HG03439 (cell line): Measurements from ENCODE around the gene BTG2.
A peak's percentile ranks its signal among the peaks of the same experiment; 100 is the strongest.
"Not testable (repeated sequence)": the region's sequence is repeated elsewhere in the genome, so short reads cannot be mapped to it uniquely, and the experiment has no call there.

Source experiments
- ATAC-seq: cut with Tn5 transposase; IDR thresholded peaks from one replicate; pipeline ENCODE4 v1.9.1; 2021; ENCODE audit warnings: mild to moderate bottlenecking, moderate library complexity; ENCODE audit not compliant: unreplicated experiment

BTG2 gene, protein sequence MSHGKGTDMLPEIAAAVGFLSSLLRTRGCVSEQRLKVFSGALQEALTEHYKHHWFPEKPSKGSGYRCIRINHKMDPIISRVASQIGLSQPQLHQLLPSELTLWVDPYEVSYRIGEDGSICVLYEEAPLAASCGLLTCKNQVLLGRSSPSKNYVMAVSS

DNA sequence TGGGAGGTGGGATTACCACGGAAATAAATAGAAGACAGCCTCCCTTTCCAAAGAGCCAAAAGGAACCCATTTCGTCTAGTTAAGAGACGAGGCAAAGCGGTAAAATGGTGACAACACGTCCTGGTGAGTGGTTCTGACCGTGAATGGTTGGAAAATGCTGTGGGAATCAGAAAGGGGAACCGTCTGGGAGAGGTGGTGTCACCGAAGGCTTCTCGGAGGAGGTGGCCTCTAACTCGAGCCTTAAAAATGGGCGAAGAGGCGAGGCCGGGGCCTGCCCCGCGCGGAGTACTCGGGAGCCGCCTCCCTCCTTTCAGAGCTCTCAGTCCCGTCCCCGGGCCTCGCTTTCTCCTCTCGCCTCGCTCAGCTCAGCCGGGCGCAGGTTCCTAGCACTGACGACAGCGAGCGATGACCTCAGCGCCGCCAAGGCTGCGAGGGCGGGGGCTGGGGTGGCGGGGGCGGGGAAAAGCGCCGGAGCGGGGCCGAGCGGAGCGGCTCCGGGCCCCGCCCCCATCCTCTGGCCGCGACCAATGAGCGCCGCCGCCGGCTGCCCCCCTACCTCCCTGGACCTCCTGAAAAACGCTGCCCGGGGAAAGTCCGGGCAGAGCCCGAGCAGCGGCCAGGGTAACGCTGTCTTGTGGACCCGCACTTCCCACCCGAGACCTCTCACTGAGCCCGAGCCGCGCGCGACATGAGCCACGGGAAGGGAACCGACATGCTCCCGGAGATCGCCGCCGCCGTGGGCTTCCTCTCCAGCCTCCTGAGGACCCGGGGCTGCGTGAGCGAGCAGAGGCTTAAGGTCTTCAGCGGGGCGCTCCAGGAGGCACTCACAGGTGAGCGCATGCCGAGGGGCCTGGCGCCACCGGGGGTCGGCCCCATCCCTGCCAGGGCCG, at the start of gene BTG2:
BTG2 (plus strand) TSS at position 601 of the 890 bp plus-strand sequence; CDS start at position 689, 88 bp downstream.
- ATAC-seq: peak; percentile 66

DNA sequence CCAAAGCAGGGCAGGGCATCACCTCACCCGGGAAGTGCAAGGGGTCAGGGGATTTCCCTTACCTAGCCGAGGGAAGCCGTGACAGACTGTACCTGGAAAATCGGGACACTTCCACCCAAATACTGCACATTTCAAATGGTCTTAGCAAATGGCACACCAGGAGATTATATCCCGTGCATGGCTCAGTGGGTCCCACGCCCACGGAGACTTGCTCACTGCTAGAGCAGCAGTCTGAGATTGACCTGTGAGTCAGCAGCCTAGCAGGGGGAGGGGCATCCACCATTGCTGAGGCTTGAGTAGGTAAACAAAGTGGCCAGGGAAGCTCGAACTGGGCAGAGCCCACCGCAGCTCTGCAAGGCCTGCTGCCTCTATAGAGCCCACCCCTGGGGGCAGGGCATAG, 48.7 kb upstream of the BTG2 start:
- not testable (repeated sequence) for ATAC-seq

DNA sequence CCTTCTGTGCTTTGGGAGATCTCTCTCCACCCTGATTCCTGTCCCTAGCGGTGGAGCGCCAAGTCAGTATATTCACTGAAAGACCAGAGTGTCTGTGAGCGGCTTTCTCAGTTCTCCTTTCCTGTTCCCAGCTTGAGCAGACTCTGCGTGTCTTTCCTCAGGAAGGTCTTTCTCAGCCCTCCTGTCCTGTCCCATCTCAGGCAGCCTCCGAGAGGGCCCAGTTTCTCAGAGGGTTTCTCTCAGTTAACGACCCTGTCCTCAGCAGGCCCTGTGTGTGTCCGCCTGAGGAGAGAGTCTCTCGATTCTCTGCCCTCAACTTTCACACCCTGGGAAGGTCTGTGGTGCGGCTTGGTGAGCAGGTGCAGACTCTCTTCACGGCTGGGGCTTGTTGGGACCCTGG, 41.8 kb upstream of the BTG2 start:
- no peak for ATAC-seq

DNA sequence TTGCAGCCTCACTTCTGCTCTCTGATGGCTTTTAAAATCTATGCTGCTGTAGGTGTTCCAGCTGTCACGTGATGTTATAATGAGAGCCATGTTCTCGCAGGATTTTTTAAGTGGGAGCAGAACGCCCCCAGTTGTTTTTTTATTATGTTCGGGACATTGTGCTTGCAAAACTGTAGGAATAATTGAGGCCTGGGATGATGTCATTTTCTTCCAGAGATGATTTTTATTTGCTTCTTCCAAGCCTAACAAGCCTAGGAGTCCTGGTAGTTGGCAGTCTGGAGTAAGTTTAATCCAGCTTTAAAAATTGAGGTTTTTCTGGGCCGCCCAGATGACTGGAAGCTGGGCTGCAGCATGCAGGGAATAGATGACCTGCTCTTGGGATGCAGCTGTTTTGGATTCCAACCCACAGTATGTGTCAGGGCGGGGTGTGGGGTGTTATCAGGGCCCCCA, 41.2 kb upstream of the BTG2 start:
- no peak for ATAC-seq

DNA sequence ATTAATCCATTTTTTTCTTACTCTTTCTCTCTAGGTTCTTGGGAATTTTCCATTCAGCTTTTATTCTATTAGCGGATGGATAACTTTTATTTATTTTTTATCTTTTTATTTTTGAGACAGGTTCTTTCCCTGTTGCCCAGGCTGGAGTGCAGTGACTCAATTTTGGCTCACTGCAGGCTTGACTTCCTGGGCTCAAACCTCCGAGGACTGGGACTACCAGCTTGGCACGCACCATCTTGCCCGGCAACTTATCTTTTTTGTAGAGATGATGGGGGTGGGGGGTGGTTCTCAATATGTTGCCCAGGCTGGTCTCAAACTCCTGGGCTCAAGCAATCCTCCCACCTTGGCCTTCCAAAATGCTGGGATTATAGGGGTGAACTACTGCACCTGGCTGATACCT, 39.8 kb upstream of the BTG2 start:
- no peak for ATAC-seq

DNA sequence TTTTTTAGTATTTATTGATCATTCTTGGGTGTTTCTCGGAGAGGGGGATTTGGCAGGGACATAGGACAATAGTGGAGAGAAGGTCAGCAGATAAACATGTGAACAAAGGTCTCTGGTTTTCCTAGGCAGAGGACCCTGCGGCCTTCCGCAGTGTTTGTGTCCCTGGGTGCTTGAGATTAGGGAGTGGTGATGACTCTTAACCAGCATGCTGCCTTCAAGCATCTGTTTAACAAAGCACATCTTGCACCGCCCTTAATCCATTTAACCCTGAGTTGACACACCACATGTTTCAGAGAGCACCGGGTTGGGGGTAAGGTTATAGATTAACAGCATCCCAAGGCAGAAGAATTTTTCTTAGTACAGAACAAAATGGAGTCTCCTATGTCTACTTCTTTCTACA, 39.2 kb upstream of the BTG2 start:
- ATAC-seq: not testable (repeated sequence)

DNA sequence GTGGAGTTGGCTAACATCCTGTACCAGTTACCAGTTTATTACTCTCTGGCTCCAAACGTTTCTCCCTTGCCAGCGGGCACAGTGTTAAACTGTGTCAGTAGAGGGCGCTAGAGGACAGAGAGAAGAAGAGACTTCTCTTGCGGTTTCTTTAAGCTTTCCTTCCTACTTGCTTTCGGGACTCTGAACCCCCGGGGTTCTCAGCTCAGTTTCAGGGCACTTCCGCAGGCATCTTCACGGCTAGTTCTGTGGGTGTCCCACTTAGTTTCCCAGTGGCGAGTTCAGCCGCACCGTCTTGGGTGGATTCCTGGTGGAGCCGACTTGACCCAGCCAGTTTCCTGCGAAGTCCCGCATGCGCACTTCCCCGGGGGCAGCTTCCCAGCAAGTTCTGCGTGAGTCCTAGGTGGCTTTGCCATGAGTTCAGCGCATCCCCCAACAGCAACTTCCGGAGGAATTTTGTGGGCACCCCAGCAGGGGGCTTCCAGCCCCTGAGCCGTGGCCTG, 37.9 kb upstream of the BTG2 start:
- peak; percentile 60 for ATAC-seq

DNA sequence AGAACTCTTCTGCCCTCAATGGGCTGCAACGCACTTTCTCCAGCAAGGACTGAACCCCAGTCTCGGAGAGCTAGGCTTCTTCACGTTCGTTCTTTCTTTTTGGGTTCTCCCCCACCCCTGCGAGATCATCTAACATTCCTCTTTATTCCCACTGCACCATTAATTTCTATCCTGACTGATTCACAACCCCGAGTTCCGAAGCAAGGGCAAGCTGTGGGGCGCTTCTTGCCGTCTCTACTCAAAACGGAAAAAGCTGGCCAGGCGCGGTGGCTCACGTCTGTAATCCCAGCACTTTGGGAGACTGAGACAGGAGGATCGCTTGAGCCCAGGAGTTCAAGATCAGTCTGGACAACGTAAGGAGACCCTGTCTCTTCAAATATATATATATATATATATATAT, 37.4 kb upstream of the BTG2 start:
- ATAC-seq: no peak

DNA sequence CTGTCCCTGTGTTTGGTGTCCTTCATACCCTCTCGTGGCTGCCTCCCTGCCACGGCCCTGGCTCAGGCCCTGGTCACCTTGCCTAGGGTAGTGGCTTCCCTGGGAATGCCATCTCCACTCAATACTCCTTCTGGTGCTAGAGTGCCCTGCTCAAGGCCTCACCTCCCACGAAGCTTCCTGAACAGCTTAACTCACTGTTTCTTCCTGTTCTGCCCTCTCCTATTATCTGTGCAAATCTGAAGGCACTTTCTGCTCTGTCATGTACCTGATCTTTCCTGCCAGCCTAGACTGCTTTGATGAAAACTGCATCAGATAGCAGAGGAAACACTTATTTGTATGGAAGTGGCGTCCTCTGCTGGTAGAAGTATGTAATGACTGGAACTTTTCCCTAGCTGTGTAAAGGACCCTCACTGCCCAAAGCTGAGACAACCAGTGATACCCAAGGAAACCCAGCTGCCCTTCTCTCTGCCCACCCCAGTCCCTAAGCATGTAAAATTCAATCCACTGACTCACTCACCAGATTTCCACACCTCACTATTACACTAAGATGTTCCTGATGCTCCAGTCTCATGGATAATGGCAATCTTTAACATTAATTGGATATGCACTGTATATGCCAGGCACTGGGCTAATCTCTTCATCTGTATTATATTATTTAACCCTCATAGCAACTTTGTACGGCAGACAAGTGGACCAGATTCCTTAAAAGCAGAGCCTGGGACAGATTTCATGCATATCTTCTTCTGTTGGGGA, 36.2 kb upstream of the BTG2 start:
- no peak for ATAC-seq

DNA sequence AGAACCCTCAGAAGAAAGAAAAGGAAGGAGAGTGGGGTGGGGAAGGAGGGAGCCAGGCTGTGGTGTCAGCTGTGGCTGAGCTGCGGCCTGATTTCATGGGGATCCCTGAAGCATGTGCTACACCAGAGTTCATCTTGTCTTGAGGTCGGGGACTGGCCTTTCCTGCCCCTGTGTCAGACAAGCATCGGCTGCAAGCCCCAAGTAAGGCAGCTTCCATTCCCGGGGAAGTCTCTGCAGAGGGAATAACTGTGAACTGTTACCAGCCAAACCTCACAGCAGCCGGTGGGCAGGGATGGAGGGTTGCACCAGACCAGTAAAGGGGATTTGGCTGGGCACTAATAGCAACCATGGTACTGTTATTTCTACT, 35.7 kb upstream of the BTG2 start:
- ATAC-seq: no peak

DNA sequence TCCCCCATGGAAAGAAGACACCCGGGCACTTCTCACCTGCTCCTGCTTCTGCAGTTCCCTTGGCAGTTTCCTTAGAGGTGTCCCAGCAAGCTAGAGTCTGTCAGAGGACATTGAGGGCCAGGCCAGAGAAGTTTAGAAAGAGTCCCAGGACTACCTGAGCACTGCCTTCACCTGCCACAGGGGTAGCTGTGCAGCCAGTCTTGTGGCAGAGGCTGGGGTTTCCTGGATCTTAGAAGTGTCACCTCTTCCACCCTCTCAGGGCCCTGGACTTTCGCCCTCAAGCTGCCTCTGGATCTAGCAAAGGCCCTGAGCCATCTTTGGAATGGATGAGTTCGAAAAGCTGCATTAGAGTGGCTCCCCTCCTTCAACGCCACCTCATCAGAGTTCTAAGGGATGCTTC, 34.9 kb upstream of the BTG2 start:
- no peak for ATAC-seq

DNA sequence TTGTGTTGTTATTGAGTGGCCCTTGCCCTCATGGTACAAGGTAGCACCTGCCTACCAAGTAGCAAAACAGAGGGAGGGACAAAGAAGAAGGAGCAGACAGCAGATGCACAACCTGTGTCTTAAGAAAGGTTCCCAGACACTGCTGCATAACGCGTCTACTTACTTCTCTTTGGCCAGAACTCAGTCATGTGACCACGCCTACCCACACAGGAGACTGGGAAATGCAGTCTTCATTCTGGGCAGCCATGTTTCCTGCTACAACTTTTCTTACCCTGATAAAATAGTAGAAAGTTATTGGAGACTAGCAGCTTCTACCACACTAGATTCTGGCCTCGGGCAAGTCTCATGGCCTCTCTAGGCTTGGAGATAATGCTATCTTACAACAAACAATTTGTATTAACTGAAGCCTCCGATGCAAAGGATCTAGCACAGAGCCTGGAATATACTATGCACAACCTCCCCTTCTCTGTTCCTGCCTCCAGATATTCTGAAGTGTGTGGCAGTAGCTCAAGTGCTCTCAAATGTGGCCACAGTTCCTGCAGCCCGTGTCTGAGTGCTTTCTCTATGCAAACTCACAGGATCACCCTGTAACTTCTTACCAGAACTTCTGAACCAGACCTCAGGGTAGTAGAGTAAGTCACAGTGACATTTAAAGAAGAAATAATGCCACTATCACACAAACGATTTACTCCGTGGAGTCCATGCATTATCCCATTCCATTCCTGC, 34.1 kb upstream of the BTG2 start:
- no peak for ATAC-seq

DNA sequence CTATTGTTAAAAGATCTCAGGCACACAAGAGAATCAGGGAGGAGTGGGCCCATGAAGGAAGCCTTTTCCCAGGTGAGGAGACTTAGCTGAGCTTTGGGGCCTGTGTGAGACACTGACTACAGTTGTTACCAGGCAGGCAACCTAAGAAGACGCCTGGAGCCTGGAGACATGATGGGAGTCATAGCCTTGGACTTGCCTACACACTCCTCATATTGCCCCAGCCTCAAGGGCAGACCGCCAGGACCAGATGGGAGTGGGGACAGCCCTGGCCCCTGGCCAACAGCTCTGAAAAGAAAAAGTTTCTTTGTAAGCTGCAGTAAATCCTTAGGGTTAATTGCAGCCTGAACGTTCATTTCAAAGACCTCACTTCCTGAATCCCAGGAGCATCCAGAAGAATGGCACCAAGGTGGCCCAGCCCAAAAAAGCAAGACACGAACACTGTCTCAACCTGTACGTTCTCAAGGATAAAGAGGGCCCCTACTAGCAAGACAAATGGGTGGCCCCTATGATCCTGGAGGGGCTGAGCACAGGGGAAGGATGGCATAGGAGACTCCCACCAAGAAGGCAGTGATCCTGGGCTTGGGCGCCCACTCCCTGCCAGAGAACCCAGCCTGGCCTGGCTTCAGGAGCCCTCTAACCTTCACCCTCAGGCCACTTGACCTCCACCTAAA, 33.2 kb upstream of the BTG2 start:
- ATAC-seq: no peak

DNA sequence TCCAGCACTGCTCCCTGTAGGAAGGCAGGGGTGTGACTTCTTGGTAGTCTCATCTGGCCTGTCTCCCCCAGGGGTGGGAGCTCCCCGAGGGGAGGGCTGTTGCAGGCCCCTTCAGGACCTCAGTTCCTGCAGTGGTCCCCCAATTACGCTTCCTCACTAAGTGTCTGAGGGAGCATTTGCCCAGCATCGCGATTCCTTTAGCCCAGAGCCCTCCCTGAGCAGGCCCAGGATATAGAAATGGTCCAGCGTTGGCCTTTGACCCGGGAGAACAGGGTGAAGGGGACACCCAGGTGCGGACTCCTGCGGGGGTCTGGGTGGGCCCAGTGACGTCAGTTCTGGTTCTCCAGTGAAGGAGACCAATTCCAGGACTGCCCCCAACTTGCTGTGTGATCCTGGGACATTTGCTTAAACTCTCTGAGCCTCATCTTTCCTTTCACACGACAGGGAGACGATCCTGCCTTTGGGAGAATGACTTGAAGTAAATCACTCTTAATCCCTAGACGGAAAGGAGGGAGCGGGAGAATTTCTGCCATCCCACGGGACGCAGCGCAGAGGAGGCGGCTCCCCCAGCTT, 32.6 kb upstream of the BTG2 start:
- ATAC-seq: no peak

DNA sequence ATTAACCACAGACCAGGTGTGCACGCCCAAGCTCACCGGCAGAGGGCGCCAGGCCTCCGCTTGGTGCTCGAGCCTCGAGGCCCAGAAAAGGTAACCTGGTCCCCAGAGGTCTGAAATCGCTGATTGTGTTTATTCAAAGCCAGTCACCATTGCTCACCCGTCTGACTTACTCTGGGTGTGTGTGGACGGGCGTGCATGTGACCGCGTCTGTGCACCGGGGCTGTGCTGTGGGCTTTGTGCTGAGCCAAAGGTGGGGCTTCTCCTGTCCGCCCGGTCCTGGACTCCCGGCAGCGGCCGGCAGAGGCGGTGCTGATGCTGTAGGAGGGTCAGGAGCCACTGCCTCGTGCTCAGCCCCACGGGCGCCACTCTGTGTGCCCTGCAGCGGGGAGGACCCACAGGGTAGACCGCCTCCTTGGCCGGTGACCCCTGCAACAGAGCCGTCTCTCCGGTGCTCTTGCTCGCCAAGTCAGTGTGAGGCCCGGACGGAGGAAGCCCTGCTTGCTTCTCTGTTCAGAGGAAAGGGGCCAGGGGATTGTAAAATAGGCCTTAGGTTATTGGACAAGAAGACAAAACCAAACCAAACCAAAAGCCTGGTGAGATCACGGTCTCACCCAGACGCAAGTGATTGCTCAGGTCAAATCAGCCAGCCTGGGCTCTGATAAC, 32.0 kb upstream of the BTG2 start:
- peak; percentile 62 for ATAC-seq

DNA sequence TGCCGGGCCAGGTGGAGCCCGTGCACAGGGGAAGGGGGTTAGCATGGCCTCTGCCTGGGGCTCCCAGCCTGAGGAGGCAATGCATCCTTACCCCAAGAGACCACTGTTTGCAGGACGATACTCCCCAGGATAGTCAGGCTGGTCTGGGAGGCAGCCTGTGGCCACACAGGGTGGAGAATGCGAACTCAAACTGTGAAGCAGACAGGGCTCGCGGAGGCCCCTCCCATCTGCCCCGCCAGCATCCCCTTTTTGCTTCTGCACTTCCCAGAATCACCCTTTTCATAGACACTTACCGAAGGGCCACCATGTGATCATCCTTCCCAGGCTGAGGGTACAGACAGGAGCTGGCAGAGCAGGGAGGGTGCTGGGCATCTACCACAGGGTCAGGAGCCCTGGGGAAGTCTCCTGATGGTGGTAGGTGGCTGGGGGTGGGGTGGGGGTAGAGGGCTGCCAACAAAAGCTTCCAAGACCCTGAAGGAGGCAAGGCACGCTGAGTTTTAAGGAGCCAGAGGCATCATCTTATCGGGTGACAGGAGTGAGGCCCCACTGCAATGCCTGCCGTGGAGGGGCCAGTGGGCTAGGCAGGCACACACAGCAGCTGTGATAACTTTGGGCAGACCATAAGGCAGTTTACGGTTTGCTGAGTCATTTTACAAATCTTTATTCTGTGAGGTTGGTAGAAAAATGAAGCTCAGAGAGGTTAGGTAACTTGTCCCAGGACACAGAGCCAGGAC, 31.3 kb upstream of the BTG2 start:
- ATAC-seq: peak; percentile 20

DNA sequence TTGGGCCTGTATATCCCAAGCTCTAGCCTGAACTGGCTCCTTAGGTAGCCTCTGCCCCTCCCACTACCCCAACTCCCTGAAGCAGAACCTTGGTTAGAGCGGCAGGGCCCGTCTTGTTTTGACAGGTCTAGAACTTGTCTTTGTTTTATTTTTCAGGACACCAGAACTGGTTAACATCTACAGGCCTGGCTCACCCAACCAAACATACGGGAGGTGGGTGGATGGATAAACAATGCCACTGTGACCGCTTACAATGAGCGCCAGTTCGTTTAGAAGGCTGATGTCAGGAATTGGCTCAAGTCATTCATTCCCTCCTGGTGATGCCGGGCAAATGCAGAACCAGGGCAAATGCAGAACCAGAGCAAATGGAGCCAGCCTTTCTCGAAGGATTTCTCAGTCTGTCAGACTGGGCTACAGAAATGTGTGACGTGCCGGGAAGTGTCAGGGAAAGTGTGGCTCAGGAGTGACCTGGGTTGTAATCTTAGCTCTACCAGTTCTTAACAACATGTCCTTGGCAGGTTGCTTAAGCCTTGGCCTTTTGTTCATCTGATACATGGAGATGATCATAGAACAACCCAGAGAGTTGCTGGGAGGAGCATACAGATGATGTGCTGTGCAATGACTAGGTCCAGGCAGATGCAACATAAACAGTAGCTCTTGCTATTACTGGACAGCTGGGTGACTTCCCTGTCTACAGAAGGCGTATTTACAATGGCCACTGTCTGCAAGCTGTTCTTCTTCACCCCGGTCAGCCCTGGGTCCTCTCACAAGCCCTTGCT, 30.5 kb upstream of the BTG2 start:
- no peak for ATAC-seq

DNA sequence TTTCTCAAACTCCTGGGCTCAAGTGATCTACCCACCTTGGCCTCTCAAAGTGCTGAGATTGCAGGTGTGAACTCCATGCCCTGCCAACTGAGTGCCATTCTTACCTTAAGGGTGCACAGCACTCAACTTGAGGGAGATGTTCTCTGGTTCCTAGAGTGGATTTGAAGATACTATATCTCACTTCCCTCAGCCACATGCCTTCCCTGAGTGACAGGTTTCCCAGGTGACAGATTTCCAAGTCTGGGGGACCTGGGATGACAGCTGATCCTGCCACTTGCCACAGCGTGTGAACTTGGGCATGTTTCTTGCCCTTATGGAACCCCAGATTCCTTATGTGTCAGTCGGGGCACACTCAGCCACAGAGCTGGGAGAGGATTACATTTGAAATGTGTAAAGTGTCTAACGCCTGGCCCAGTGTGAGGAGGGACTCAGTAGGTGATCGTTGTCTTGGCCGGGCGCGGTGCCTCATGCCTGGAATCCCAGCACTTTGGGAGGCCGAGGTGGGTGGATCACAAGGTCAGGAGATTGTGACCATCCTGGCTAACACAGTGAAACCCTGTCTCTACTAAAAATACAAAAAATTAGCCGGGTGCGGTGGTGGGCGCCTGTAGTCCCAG, 29.6 kb upstream of the BTG2 start:
- no peak for ATAC-seq
